HG02885 (cell line): Measurements from ENCODE around the gene ZNF423.

Experiments used
- ATAC-seq: cut with Tn5 transposase; IDR thresholded peaks from one replicate; pipeline ENCODE4 v1.9.1; 2021; ENCODE audit warnings: mild to moderate bottlenecking; ENCODE audit not compliant: unreplicated experiment, poor library complexity

The ZNF423 gene

DNA sequence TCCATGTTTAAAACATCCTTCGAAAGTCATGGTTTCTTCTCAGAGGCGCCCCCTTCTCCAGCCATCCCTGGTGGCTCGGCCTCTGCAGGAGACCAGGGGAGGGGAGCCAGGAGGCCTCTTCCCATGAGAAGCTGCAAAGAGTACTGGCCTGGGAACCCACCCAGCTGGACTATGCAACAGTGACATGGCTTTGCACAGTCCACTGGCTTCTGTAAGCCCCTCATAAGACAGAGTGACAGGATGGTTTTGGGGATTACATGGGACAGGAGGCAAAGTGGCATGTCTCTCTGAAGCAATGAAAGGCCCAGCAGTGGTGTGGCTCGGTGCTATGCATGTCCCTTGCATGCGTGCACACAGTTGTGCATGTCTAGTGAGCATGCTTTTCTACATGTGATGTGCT, 382.8 kb downstream of the ZNF423 start:
- no peak for ATAC-seq

DNA sequence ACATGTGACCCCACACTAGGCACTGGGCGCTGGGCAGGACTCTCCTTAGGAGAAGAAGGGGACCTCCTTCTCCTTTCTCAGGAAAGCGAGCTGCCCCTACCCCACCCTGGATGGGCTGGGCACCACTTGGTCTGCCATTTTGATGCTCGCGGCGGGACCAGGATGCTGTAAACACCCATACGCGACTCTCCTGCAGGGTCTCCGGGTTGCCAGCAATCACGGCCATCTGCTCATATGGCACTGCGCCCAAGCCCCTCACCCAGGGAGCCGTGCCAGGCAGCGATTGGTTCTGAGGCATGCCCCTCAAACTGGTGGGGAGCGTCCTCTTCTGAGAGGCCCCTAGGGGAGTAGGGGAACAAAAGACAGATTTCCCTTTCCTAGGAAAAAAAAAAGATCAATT, 383.3 kb downstream of the ZNF423 start:
- ATAC-seq, result no peak

DNA sequence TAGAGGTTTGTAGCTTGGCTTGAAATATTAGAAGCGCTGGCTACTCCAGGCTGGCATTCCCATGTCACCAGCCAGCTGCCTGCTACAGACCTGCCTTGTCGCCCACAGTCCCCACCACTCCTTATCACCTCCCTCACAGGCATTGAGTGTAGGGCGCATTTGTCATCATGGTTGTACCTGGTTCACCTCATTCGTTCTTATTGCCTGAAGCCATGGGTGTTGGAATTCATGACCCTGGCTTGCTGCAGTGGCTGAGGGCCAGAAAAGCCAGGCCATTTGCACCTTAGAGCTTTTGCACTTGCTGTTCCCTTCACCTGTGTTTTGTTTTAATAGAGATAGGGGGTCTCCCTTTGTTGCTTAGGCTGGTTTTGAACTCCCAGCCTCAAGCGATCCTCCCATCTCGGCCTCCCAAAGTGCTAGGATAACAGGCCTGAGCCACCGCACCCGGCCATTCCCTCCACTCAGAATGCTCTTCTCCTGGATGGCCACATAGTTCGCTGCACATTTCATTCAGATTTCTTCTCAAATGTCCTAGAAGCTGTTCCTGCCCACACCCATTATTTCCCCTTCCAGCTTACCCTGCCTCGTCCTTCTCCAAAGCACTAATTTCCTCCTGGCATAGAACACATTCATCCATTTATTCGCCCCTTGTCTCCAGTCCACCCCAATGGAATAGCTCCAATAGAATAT, 384.7 kb downstream of the ZNF423 start:
- no peak for ATAC-seq

- no peak for ATAC-seq
Measured at GRCh38 chr16:49470513-49470991, 385.4 kb downstream of the ZNF423 start.

- ATAC-seq, result no peak
Measured at GRCh38 chr16:49469930-49470451, 385.9 kb downstream of the ZNF423 start.

- ATAC-seq, result no peak
Measured at GRCh38 chr16:49469311-49469670, 386.6 kb downstream of the ZNF423 start.

GRCh38 chr16:49468611-49469310, 387.2 kb downstream of the ZNF423 start:
- ATAC-seq, result no peak

DNA sequence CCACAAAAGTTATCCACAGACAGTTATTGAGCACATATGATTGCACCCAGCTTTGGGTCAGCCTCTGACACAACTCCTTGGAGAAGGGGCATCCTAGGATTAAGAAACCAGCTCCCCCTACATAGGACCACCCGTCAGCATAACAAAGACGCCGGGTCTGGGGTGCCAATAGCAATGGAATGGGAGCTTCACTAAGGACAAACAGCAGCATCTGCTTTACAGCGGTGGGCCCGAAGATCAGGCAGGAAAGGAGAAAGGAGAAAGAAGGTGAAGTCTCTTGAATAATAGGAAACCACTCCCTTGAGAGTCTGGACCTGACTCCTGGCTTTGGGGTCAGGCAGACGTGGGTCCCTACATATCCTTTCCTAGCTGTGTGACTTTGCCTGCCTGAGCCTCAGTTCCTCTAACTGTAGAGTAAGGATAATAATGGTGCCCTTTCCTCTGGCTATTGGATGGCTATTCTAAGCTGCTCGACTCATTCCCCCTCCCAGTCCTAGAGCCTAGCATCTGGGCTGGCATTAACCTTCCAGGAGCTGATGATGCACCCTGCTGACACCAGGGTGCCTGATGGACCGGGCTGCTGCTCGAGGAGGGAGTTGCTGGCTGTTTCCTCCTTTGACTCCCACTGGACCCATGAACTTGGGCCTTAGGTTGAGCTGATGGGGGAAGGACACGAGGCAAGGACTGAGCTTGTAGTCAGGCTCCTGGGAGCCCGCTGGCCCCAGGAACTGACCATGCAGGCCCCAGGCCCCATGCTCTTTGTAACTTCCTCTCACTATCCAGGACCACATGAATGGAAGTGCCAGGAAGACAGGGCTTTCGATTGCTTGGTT, 388.2 kb downstream of the ZNF423 start:
- ATAC-seq, result no peak

DNA sequence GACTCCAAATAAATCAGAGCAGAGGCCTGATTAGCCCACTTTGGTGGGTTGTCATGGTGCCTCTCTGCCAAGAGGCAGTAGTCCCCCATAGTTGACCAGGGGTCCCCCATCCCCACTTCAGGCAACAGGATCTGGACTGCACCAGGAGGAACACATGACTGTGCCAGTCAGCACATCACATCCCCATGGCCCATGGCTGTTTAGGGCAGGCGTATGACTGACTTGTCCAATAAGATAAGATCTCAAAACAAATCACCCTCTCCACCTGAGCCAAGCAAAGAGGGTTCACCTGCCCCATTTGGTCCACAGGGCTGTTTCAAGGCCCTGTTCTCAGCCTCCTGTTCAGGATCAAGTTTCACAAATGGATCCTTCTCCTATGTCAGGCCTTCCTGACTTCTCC, 389.0 kb downstream of the ZNF423 start:
- no peak for ATAC-seq

DNA sequence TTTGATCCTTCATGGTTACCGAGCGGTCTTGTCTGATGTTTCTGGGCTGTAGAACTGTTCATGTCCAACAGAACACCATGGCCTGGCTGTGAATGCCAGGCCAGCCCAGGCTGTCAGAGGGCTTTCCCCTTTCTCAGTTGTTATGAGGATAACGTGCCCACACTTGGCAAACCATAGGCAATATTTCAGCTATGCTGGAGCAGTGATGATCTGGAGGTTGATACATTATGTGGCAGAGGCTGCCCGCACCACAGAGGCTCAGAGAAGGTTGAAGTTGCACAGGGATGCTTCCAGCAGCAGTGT, 389.4 kb downstream of the ZNF423 start:
- no peak for ATAC-seq

GRCh38 chr16:49465661-49466528, 390.0 kb downstream of the ZNF423 start:
- no peak for ATAC-seq

- ATAC-seq, result peak; percentile 27
Measured at GRCh38 chr16:49464877-49465504, 390.9 kb downstream of the ZNF423 start.

DNA sequence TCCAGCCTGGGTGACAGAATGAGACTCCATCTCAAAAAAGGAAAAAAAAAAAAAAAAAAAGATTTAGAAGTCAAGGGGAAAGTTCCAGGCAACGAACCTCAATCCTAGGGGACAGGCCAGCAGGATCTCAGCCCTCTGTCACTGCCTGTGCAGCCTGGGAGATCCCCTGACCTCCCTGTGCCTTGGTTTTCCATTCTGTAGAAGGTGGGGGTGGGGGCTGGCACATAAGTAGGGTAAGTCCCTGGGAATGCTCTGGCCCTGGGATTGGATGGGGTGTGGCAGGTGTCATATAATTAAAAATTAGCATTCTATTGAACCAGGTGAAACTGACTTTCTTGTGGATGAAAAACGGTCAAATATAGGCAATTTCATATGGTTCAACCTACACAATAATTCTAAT, 391.8 kb downstream of the ZNF423 start:
- ATAC-seq, result no peak

DNA sequence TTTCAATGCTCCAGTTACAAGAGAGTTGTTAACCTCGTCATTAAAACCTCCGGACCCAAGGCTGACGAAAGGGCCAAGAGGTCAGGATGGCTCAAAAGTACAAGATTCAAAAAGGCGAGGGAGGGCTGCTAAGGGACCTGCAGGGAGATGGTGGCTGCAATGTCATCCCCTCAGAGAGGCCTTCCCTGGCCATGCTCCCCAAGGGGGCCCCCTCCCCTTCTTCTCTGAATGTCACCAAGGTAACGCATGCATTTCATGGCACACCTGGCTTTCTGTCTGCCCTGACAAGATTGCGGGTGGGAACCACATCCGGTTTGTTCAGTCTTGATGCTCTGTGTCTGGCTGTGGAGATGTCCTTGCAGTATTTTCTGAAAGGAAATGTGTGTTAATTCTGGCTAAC, 392.4 kb downstream of the ZNF423 start:
- peak; percentile 90 for ATAC-seq

- ATAC-seq, result no peak
Measured at GRCh38 chr16:49462989-49463371, 392.9 kb downstream of the ZNF423 start.

DNA sequence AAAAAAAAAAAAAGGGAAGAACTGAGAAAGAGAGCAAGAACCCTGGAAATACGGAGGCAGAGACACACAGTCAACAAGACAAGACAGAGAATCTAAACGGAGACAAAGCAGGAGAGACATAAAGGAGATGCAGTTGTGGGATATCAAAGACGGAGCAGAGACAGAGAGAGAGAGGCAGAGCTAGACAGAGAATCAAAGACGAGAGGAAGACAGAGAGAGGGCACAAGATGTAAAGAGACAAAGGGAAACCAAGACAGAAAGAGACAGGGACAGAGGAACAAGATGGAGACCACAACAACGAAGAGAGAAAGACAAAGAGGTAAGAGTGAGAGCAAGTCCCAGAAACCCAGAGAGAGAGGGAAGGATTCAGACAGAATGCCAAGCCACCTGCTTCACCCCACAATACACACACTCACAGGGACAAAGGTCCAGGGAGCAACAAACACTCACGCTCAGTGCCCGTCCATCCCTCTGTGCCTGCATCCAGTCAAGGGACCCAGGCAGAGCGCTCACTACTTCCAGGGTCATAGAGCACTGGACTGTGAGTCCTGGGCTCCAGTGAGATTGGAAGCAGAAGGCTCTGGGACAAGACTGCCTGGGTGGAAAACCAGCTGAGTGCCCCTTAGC, 393.4 kb downstream of the ZNF423 start:
- no peak for ATAC-seq

- ATAC-seq, result no peak
Measured at GRCh38 chr16:49461517-49461951, 394.4 kb downstream of the ZNF423 start.

DNA sequence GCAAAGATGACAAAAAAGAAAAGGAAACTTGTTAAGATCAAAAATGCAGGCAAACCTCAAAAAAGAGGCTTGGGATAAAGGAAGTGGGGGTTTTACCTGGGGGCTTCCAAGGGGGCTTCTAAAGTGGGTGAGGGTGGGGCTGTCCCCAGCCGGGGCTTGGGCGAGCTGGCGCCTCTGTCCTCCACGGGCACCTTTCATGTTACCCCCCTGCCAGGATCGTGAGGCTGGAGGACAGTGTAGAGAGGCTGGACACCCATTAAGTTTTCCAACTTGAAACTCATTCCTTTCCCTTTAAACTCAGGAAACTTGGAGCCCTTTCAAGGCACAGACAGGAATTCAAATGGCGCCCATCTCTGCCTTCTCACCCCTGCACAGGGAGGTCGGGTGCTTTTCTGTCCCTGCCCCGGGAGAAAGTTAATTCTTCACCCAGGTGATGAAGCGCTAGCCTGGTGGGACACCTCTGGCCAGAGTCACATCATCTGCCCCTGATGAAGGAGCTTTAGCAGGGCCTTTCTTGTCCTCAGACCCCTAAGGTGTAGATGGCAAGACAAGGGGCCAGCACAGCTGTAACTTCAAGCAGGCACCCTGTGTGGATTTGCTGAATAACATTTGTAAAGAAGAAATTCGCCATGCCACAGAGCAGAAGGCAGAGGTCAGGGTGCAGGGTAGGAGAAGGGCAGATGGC, 395.0 kb downstream of the ZNF423 start:
- ATAC-seq, result no peak
